HepG2 (cell line): ENCODE data around the gene RAX. TPM values are rescaled to one million over a fixed set of nuclear protein-coding genes. Genes with fewer than 3 reads are reported as not detected.

ENCODE experiments used
- ATAC-seq: fragments of 200-7000 bp; cut with Tn5 transposase; 3 replicates; pipeline ENCODE4 v1.9.1; 2020; ENCODE audit warnings: mild to moderate bottlenecking, moderate library complexity
- BruUV-seq: library from RNA; stranded (reverse); fragments of 400-500 nt; replicated peaks from 2 replicates; lab custom pipeline; 2021; lab: Mats Ljungman, UMichigan
- CTCF ChIA-PET: fragments of 300-600 bp; formaldehyde crosslinking; extraction: SDS; loops from one replicate; lab custom pipeline; 2021; ENCODE audit warnings: low total read pairs, inconsistent platforms, low intra/inter-chr PET ratio; lab: Yijun Ruan, JAX
- POLR2A ChIA-PET: fragments of 350-600 bp; sonication (Branson Sonifier 250); formaldehyde crosslinking; loops from one replicate; lab custom pipeline; 2020; ENCODE audit warnings: antibody characterized with exemption, inconsistent platforms; lab: Yijun Ruan, JAX
- DNase-seq: peaks from one replicate; pipeline ENCODE4 v3.0.0-alpha.2; 2015; ENCODE audit warnings: low spot score
- FAIRE-seq: peaks from 3 replicates; lab custom pipeline; 2011; peaks lifted over from hg19 to GRCh38; lab: Jason Lieb, UNC
- H2AFZ ChIP-seq: one replicate; pipeline ENCODE4 v1.6.1; 2011; ENCODE audit warnings: low read length, inconsistent platforms
- H3K27ac ChIP-seq: fragments of 300-600 bp; 3 replicates; pipeline ENCODE4 v1.8.0; 2011; ENCODE audit warnings: mixed run types, mild to moderate bottlenecking, mixed read lengths, low read length, inconsistent platforms; ENCODE audit not compliant: insufficient read depth; ENCODE audit errors: extremely low read length
- H3K27me3 ChIP-seq, 2 experiments: fragments of 200-600 bp in 1 of 2; 2 replicates in 1 of 2; 3 replicates in 1 of 2; pipeline versions ENCODE4 v1.6.0 to v1.8.0; 2011; ENCODE audit warnings: low read length in 2 of 2, mild to moderate bottlenecking in 2 of 2, moderate library complexity in 2 of 2, inconsistent platforms in 1 of 2; ENCODE audit not compliant: insufficient read depth in 2 of 2, control insufficient read depth in 1 of 2
- H3K36me3 ChIP-seq, 2 experiments: fragments of 200-600 bp in 1 of 2; replicated peaks in 1 of 2; 2 replicates in 1 of 2; 3 replicates in 1 of 2; pipeline versions ENCODE4 v1.5.1 to v1.8.0; 2011; ENCODE audit warnings: low read length in 2 of 2, inconsistent platforms in 1 of 2; ENCODE audit not compliant: insufficient read depth in 2 of 2, control insufficient read depth in 1 of 2
- H3K4me1 ChIP-seq: 2 replicates; pipeline ENCODE4 v1.5.1; 2012; ENCODE audit warnings: low read length, inconsistent platforms; ENCODE audit not compliant: insufficient read depth
- H3K4me2 ChIP-seq: 2 replicates; pipeline ENCODE4 v1.6.0; 2011; ENCODE audit warnings: low read depth, low read length, inconsistent platforms
- H3K4me3 ChIP-seq, 3 experiments: fragments of 200-600 bp in 1 of 3; sonication (generic), shearing (Covaris generic) in 1 of 3; replicated peaks in 1 of 3; 2 replicates each; pipeline ENCODE4 v1.5.1; 2011 to 2016; ENCODE audit warnings: low read length in 3 of 3, inconsistent platforms in 2 of 3, low read depth in 2 of 3, mild to moderate bottlenecking in 2 of 3, control low read depth in 1 of 3, mixed read lengths in 1 of 3; ENCODE audit not compliant: insufficient read depth in 1 of 3
- H3K79me2 ChIP-seq: one replicate; pipeline ENCODE4 v1.6.1; 2011; ENCODE audit warnings: low read length, inconsistent platforms; ENCODE audit not compliant: insufficient read depth
- H3K9ac ChIP-seq: 2 replicates; pipeline ENCODE4 v1.6.0; 2011; ENCODE audit warnings: mild to moderate bottlenecking, low read depth, low read length, inconsistent platforms; ENCODE audit not compliant: insufficient read depth
- H3K9me3 ChIP-seq: 2 replicates; pipeline ENCODE4 v1.5.1; 2012; ENCODE audit warnings: mild to moderate bottlenecking, low read length
- H4K20me1 ChIP-seq: 2 replicates; pipeline ENCODE4 v1.6.0; 2011; ENCODE audit warnings: inconsistent platforms, mild to moderate bottlenecking, low read length, moderate library complexity; ENCODE audit not compliant: insufficient read depth
- KAT2B ChIP-seq: fragments of 150-350 bp; IDR thresholded peaks from 2 replicates; pipeline ENCODE4 v1.6.1; 2014; ENCODE audit warnings: low read depth, low read length, borderline replicate concordance
- RORA ChIP-seq: sonication (generic); formaldehyde crosslinking; IDR thresholded peaks from 2 replicates; pipeline ENCODE4 v1.5.0; 2020; ENCODE audit warnings: mild to moderate bottlenecking, missing genetic modification reagents, moderate library complexity
- THAP7 ChIP-seq: sonication (generic); formaldehyde crosslinking; IDR thresholded peaks from 2 replicates; pipeline ENCODE4 v1.8.1; 2023; ENCODE audit warnings: mild to moderate bottlenecking, missing genetic modification reagents
- ZBED4 ChIP-seq: sonication (generic); formaldehyde crosslinking; IDR thresholded peaks from 2 replicates; pipeline ENCODE4 v1.4.0; 2020; ENCODE audit warnings: missing genetic modification reagents, borderline replicate concordance
- ZNF788 ChIP-seq: sonication (generic); formaldehyde crosslinking; IDR thresholded peaks from 2 replicates; pipeline ENCODE4 v1.5.0; 2020; ENCODE audit warnings: mild to moderate bottlenecking, missing genetic modification reagents, borderline replicate concordance
- WGBS: methylation state at CpG from one replicate; pipeline ENCODE4 v1.1.6; 2017; ENCODE audit warnings: low lambda C conversion rate; 5-methylcytosine and 5-hydroxymethylcytosine counted together
- in situ Hi-C: cut with HindIII; loops from 2 replicates; pipeline ENCODE4 v1.10.0; 2017; ENCODE audit warnings: low pct_unique_long_range_greater_than_20kb; ENCODE audit not compliant: extremely low pct_ligation_motif_present
- intact Hi-C: fragments of 100-400 bp; cut with micrococcal nuclease; formaldehyde crosslinking; loops from one replicate; pipeline ENCODE4 v1.10.0; 2022; ENCODE audit not compliant: unreplicated experiment
- polyA plus RNA-seq, 8 experiments: library from polyadenylated mRNA; depleted of rRNA in 3 of 8; stranded (reverse) in 7 of 8; unstranded in 1 of 8; fragments of >200 nt; fragmentation: Illumina TruSeq in 4 of 8; extraction: Trizol in 4 of 8; gene quantifications; 2 replicates each; pipeline versions ENCODE4 v1.2.1 to v1.2.3, GENCODE V29; 2011 to 2016; ENCODE audit warnings: low read depth in 4 of 8, missing spikeins in 1 of 8, mixed read lengths in 1 of 8; ENCODE audit not compliant: insufficient read depth in 1 of 8
- total RNA-seq, 5 experiments: library from RNA; depleted of rRNA; stranded (reverse); fragments of >200 nt; fragmentation: Illumina TruSeq; extraction: Trizol; gene quantifications; 2 replicates each; pipeline ENCODE4 v1.2.3, GENCODE V29; 2016; ENCODE audit warnings: low read depth in 1 of 5

The RAX gene
- total and polyA plus RNA-seq, 2 of the 13 experiments (the other 11 are each of a cell fraction or from before 2014, with no cell fraction given) = not detected

- Histone ChIP-seq H3K4me3 (no peak overlapping the region), H3K27ac (no peak overlapping the region), H4K20me1 (0 out of 2 replicates have a peak, but pooled peaks cover 3% of the 10 kb centered on the region), H3K9ac (no peak overlapping the region), H3K27me3 (peaks cover 3 to 64% of the 10 kb centered on the region in 2 experiments; a peak in 4 of 5 replicates), H3K9me3 (no peaks in the 10 kb centered on the region), H2AFZ (no peak overlapping the region), H3K36me3 (no peaks in the 10 kb centered on the region), H3K4me2 (no peak overlapping the region), H3K79me2 (no peaks in the 10 kb centered on the region), H3K4me1 (0 out of 2 replicates have a peak, but pooled peaks cover 4% of the 10 kb centered on the region)
- ChIA-PET POLR2A (no interaction called here), CTCF (no interaction called here)
- ATAC-seq = no peak
- no peak for DNase-seq
- in situ Hi-C loops = no loop called here
- no peak for FAIRE-seq
- 7% methylated on average over 9 of the region's 9 CpGs for WGBS
- no TSS peak for BruUV-seq
- TF ChIP-seq THAP7 (CRISPR knock-in tag) = no peak
- no peak for TF ChIP-seq ZNF788 (CRISPR knock-in tag)
- no peak for TF ChIP-seq ZBED4 (CRISPR knock-in tag)
- TF ChIP-seq RORA = no peak
- TF ChIP-seq KAT2B = no peak
- intact Hi-C loops = no loop called here
Measured at GRCh38 chr18:59303656-59304195, 30.5 kb upstream of the RAX start.
